Neural cell (in vitro differentiated cells): ENCODE results near the gene GDA.

ENCODE experiments used
- CTCF ChIP-seq: fragments of 450-650 bp; IDR thresholded peaks from 2 replicates; pipeline ENCODE4 v1.5.1; 2014; ENCODE audit warnings: antibody characterized with exemption, mild to moderate bottlenecking, moderate library complexity; ENCODE audit not compliant: poor library complexity, severe bottlenecking
- EP300 ChIP-seq: fragments of 450-650 bp; conservative IDR thresholded peaks from 2 replicates; pipeline ENCODE4 v1.6.1; 2014; ENCODE audit warnings: antibody characterized with exemption, mild to moderate bottlenecking, moderate library complexity; ENCODE audit not compliant: poor library complexity, severe bottlenecking
- REST ChIP-seq: IDR thresholded peaks from 2 replicates; pipeline ENCODE4 v1.6.1; 2012; ENCODE audit warnings: borderline replicate concordance

- TF ChIP-seq REST = no peak
- TF ChIP-seq CTCF = no peak
- no peak for TF ChIP-seq EP300
Observed at GRCh38 chr9:72165326-72165725, 16.1 kb downstream of the GDA start.
